Measurements from ENCODE around the gene FOXO6. TPM values are rescaled to one million over a fixed set of nuclear protein-coding genes. Genes with fewer than 3 reads are reported as not detected.

Gene FOXO6
- total and polyA plus RNA-seq, 10 of the 15 experiments (the other 5 are each of a cell fraction or from before 2014, with no cell fraction given), result 0.37 TPM; not detected in 9

- H3K4me3 ChIP-seq, result no peak overlapping the region
- H3K27me3 ChIP-seq (replicated peaks in 1 of 2; ENCODE audit: control insufficient read depth in 2 of 2, insufficient read depth in 2 of 2, low read length in 1 of 2), result peaks cover 23 to 26% of the 10 kb centered on the region in 2 experiments
- H2AFZ ChIP-seq (ENCODE audit: control insufficient read depth, low read depth, low read length), result no peak overlapping the region
- H3K36me3 ChIP-seq (ENCODE audit: control insufficient read depth in 2 of 2, insufficient read depth in 2 of 2, low read length in 1 of 2), result no peaks in the 10 kb centered on the region
- no peaks in the 10 kb centered on the region for H3K79me2 ChIP-seq (ENCODE audit: control insufficient read depth, insufficient read depth, low read length)
- no peak overlapping the region for H3K27ac ChIP-seq (ENCODE audit: control insufficient read depth, insufficient read depth)
- TF ChIP-seq ZBED1 (IDR thresholded peaks at IDR 0.05; ENCODE audit: borderline replicate concordance) (no peak), PRDM15 (CRISPR knock-in tag; IDR thresholded peaks at IDR 0.05) (no peak), POLR2A (IDR thresholded peaks at IDR 0.05; ENCODE audit: low read depth, low read length) (no peak), PAX8 (IDR thresholded peaks at IDR 0.05) (no peak), ZBTB11 (CRISPR knock-in tag; IDR thresholded peaks at IDR 0.05) (no peak), JUND (IDR thresholded peaks at IDR 0.05; ENCODE audit: low read depth, low read length) (no peak)
- ChIA-PET RAD21 (ENCODE audit: unreplicated experiment) (no interaction called here), POLR2A (no interaction called here), SMC1A (ENCODE audit: uncharacterized antibody, unreplicated experiment) (interaction anchor here (1.2 kb wide), 1 partner anchor 8 kb away, joined by 3 read pairs; no protein-coding TSS in a partner anchor), CTCF (no interaction called here)
- in situ Hi-C loops (cut with MboI) (no loop called here), intact Hi-C loops (cut with micrococcal nuclease; ENCODE audit: unreplicated experiment) (no loop called here)
- BruUV-seq (replicated peaks), result no TSS peak
- WGBS (ENCODE audit: insufficient coverage, insufficient replicate concordance, low lambda C conversion rate, missing lambda C conversion rate), result 33% methylated on average over 12 of the region's 12 CpGs
- no peaks in the 10 kb centered on the region for H3K9me3 ChIP-seq (replicated peaks; ENCODE audit: control insufficient read depth, insufficient read depth, low read length)
- H4K20me1 ChIP-seq (ENCODE audit: control insufficient read depth, insufficient read depth), result no peaks in the 10 kb centered on the region
- no peaks in the 10 kb centered on the region for H3K4me1 ChIP-seq (ENCODE audit: control insufficient read depth, insufficient read depth, low read length)
- no peak overlapping the region for H3K9ac ChIP-seq (ENCODE audit: control insufficient read depth, insufficient read depth, low read length)
- DNase-seq (ENCODE audit: low read depth, low spot score) (no peak), ATAC-seq (no peak), FAIRE-seq (no peak)
- H3K4me2 ChIP-seq (ENCODE audit: control insufficient read depth, insufficient read depth), result no peak overlapping the region
Observed at GRCh38 chr1:41385398-41386195, 24.4 kb downstream of the FOXO6 start.
